ENCODE data around the gene PIWIL1. TPM values are rescaled to one million over a fixed set of nuclear protein-coding genes. Genes with fewer than 3 reads are reported as not detected.

Gene PIWIL1
- total RNA-seq (2022; extraction: Qiagen RNA extraction): not detected in 5 replicates

GRCh38 chr12:130337488-130338303, at the start of gene PIWIL1:
TSS of gene PIWIL1 (plus strand) at chr12:130337887. CDS start at chr12:130342592, 4,705 bp downstream.

Other genes with a start within 250 kb of the PIWIL1 start
- gene FZD10, start 175.4 kb upstream of the PIWIL1 start, total RNA-seq (2022; extraction: Qiagen RNA extraction): not detected in 5 replicates

Measured in A549 treated with Hydrocortisone at 1 μM for 4 hours (cell line).